IPS-15b (cell line): ENCODE measurements around the gene AZGP1.
"Not testable (repeated sequence)": the region's sequence is repeated elsewhere in the genome, so short reads cannot be mapped to it uniquely, and the experiment has no call there.

Experiments
- H3K27me3 ChIP-seq: one replicate; pipeline ENCODE4 v1.6.1; 2013; ENCODE audit warnings: low read length; ENCODE audit not compliant: control insufficient read depth, insufficient read depth
- H3K36me3 ChIP-seq: one replicate; pipeline ENCODE4 v1.6.1; 2013; ENCODE audit warnings: low read length; ENCODE audit not compliant: control insufficient read depth, insufficient read depth
- H3K4me1 ChIP-seq: one replicate; pipeline ENCODE4 v1.6.1; 2013; ENCODE audit warnings: mild to moderate bottlenecking, low read length; ENCODE audit not compliant: control insufficient read depth, insufficient read depth
- H3K4me3 ChIP-seq: one replicate; pipeline ENCODE4 v1.5.1; 2013; ENCODE audit warnings: low read depth, low read length
- H3K9ac ChIP-seq: one replicate; pipeline ENCODE4 v1.6.1; 2013; ENCODE audit warnings: low read depth, mild to moderate bottlenecking, low read length
- H3K9me3 ChIP-seq: one replicate; pipeline ENCODE4 v1.6.1; 2013; ENCODE audit warnings: mild to moderate bottlenecking, low read length; ENCODE audit not compliant: control insufficient read depth, insufficient read depth

AZGP1 gene

DNA sequence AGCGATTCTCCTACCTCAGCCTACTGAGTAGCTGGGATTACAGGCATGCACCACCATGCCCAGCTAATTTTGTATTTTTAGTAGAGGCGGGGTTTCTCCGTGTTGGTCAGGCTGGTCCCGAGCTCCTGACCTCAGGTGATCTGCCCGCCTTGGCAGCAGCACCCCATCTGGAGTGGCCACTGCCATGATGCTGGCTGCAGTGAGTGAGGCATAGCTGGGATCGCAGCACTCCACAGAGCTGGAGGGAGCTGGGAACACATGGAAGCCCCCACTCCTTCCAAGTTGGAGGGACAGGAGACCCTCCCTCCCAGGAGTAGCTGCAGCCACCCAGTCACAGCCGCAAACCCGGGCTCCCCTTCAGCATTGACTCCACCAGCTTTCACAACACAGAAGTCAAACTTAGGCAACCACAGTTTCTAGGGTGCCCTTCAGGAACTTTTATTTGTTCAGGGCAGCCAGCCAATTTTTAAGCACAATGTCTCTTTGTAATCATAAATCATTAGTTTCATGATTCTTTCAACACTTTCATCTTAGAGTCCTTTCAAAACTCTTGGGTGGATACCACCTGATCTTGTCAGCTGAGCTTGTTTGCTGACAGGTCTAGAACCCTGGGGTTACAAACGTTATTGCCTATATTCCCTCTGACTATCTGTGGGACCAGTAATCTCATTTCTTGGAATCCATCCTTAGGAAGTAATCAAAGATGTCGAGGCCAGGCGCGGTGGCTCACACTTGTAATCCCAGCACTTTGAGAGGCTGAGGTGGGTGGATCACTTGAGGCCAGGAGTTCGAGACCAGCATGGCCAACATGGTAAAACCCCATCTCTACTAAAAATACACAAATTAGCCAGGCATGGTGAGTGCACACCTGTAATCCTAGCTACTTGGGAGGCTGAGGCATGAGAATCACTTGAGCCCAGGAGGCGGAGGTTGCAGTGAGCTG is 36.8 kb upstream of the AZGP1 start:
- not testable (repeated sequence) for H3K27me3 ChIP-seq, H3K4me1 ChIP-seq, H3K9me3 ChIP-seq, H3K36me3 ChIP-seq, H3K4me3 ChIP-seq, H3K9ac ChIP-seq

DNA sequence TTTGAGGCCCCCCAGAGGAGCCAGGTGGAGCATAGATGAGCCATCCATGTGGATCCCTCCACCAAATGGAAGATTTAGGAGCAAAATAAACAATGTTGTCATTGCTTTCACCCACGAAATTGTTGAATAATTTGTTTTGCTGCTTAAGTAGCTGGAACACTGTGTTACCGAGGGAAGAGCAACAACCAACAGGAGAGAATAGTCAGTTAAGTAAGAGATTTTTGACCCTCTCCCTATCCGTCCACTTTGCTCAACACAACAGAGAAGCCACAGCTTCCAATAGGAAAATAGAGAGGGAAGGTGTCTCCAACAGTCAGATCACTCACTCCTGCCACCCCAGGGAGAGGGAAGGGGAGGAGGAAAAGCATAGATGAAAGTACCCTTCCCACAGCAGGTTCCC is 35.7 kb upstream of the AZGP1 start:
- Histone ChIP-seq H3K4me1 (no peaks in the 10 kb centered on the region), H3K4me3 (no peak overlapping the region), H3K9me3 (no peaks in the 10 kb centered on the region), H3K36me3 (no peaks in the 10 kb centered on the region), H3K27me3 (no peaks in the 10 kb centered on the region), H3K9ac (no peak overlapping the region)

DNA sequence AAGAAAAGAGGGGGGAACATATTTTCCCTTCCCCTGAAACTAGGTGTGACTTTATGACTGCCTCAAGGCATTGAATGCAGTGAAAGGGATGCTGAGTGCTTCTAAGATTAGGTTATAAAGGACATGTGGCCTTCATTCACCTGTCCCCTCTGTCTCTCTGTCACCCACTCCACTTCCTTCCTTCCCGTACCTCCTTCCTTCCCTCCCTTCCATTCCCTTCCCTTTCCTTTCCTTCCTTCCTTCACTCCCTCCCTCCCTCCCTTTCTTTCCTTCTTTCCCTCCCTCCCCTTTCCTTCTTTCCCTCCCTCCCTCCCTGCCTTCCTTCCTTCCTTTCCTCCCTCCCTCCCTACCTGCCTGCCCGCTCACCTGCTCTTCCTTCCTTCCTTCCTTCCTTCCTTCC is 35.1 kb upstream of the AZGP1 start:
- Histone ChIP-seq H3K4me1 (no peaks in the 10 kb centered on the region), H3K27me3 (no peaks in the 10 kb centered on the region), H3K9me3 (no peaks in the 10 kb centered on the region), H3K36me3 (no peaks in the 10 kb centered on the region), H3K4me3 (no peak overlapping the region), H3K9ac (no peak overlapping the region)

- H3K9ac ChIP-seq, H3K27me3 ChIP-seq, H3K9me3 ChIP-seq, H3K4me1 ChIP-seq, H3K36me3 ChIP-seq, H3K4me3 ChIP-seq: not testable (repeated sequence)
Observed at GRCh38 chr7:100009952-100010351, 34.1 kb upstream of the AZGP1 start.

- no peak overlapping the region for H3K9ac ChIP-seq
- H3K27me3 ChIP-seq: no peaks in the 10 kb centered on the region
- no peak overlapping the region for H3K4me3 ChIP-seq
- no peaks in the 10 kb centered on the region for H3K36me3 ChIP-seq
- no peaks in the 10 kb centered on the region for H3K4me1 ChIP-seq
- no peaks in the 10 kb centered on the region for H3K9me3 ChIP-seq
Observed at GRCh38 chr7:100008525-100008924, 32.7 kb upstream of the AZGP1 start.

DNA sequence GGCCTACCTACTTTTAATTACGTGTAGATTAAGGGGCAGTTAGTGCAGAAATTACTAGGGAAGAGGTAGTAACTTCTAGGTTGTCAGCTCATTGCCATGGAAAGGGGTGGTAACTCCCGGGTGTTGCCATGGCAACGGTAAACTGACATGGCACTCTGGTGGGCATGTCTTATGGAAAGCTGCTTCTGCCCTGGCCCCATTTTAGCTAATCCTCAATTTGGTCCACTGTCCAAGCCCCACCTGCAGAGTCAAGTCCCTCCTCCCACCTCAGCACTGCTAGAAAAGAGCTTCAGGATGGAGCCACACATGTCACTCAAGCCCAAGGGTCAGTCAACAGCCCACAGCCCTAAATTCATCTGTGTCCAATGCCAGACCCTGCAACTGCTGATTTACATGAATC is 32.1 kb upstream of the AZGP1 start:
- Histone ChIP-seq H3K36me3 (no peaks in the 10 kb centered on the region), H3K27me3 (no peaks in the 10 kb centered on the region), H3K4me3 (no peak overlapping the region), H3K9me3 (no peaks in the 10 kb centered on the region), H3K4me1 (no peaks in the 10 kb centered on the region), H3K9ac (no peak overlapping the region)

DNA sequence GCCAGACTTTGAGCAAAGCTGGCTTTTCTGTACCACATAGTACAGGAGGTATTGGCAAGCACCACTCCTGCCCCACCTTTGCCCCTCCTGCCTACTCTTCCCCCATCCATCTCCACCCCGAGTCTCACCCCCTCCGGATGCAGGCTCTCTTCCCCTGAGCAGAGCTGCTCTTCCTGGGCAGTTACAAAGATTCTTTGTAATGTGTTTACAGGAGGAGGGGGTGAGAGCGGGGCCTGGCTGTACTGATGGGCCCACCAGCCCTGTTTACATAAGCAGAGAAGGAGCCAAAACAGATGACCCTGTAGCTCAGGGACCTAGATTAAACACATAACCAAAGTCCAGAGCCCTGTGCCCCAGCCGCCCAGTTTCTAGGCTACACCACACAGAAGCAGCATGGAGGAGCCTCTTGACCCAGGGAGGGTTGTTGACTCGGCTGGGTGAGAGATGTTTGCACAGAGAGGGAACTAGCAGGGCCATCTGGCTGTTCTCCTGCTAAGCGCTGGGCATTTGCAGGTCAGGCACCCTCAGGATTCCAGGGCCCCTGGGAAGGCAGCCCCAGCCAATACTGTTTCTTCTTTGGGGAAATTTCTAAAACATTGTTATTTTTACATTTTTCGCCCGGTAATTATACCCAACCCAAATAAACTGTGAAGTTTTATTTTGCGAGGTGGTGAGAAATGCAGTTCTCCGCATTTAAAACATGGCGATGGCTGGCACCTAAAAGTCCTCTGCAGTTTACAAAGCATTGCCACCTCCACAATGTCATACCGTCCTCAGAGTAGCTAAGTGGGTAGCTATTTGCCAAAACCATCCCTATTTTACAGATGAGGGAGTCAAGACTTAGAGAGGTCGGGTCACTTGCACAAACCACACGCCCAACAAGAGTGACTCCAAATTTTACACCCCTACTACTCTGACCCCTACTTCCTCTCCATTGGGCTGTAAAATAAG is 28.2 kb upstream of the AZGP1 start:
- Histone ChIP-seq H3K4me3 (no peak overlapping the region), H3K9me3 (no peaks in the 10 kb centered on the region), H3K36me3 (no peaks in the 10 kb centered on the region), H3K27me3 (no peaks in the 10 kb centered on the region), H3K9ac (no peak overlapping the region), H3K4me1 (no peaks in the 10 kb centered on the region)

- Histone ChIP-seq H3K36me3 (no peaks in the 10 kb centered on the region), H3K4me3 (no peak overlapping the region), H3K4me1 (no peaks in the 10 kb centered on the region), H3K9me3 (no peaks in the 10 kb centered on the region), H3K9ac (no peak overlapping the region), H3K27me3 (no peaks in the 10 kb centered on the region)
Observed at GRCh38 chr7:100000239-100000638, 24.4 kb upstream of the AZGP1 start.

GRCh38 chr7:99997545-99998137 is 21.8 kb upstream of the AZGP1 start:
- Histone ChIP-seq H3K9me3 (no peaks in the 10 kb centered on the region), H3K36me3 (no peaks in the 10 kb centered on the region), H3K4me3 (peak overlapping the region; percentile 76), H3K27me3 (no peaks in the 10 kb centered on the region), H3K9ac (peak overlapping the region; percentile 88), H3K4me1 (no peaks in the 10 kb centered on the region)

GRCh38 chr7:99996755-99997544 is 21.1 kb upstream of the AZGP1 start:
- peak overlapping the region; percentile 88 for H3K9ac ChIP-seq
- peak overlapping the region; percentile 76 for H3K4me3 ChIP-seq

GRCh38 chr7:99994819-99995218 is 19.0 kb upstream of the AZGP1 start:
- H3K27me3 ChIP-seq: no peaks in the 10 kb centered on the region

More at GRCh38 chr7:99996755-99997544, 21.1 kb upstream of the AZGP1 start:
- H3K4me1 ChIP-seq: no peaks in the 10 kb centered on the region
- H3K9me3 ChIP-seq: no peaks in the 10 kb centered on the region
- no peaks in the 10 kb centered on the region for H3K27me3 ChIP-seq
- no peaks in the 10 kb centered on the region for H3K36me3 ChIP-seq

More at GRCh38 chr7:99994819-99995218, 19.0 kb upstream of the AZGP1 start:
- Histone ChIP-seq H3K36me3 (no peaks in the 10 kb centered on the region), H3K9ac (no peak overlapping the region), H3K4me3 (no peak overlapping the region), H3K4me1 (no peaks in the 10 kb centered on the region), H3K9me3 (no peaks in the 10 kb centered on the region)
